ENCODE data around the gene MTMR11.

DNA sequence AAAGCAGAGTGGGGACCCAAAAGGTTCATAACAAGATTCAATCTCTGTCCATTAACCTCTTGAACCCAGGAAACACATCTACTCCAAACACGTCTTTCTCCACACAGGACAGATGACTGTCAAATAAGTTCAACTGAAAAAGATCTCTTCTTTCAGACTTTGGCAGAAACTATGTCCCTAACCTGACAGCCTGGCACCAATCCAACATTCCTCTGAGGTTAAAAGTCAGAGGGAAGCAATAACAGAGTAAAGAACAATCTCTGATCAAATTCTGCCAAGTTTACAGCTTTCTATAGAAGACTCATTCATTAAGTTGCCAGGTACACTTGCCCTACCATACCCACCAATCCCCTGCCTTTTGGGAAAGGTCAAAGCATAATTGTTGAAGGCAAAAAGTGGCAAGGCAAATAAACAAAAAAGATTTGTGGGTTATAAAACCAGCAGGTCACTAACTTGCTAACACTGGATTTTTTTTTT is 41.9 kb upstream of the MTMR11 start:
- no peak for TF ChIP-seq PATZ1 (CRISPR knock-in tag; IDR thresholded peaks at IDR 0.05; ENCODE audit: borderline replicate concordance)
- TF ChIP-seq CSDC2 (CRISPR knock-in tag; IDR thresholded peaks at IDR 0.05): no peak
